D341Med (cell line): ENCODE measurements around the gene SPOCK1.

Experiments
- DNase-seq: peaks from one replicate; pipeline ENCODE4 v3.0.0; 2012; ENCODE audit warnings: low spot score

SPOCK1 gene

DNA sequence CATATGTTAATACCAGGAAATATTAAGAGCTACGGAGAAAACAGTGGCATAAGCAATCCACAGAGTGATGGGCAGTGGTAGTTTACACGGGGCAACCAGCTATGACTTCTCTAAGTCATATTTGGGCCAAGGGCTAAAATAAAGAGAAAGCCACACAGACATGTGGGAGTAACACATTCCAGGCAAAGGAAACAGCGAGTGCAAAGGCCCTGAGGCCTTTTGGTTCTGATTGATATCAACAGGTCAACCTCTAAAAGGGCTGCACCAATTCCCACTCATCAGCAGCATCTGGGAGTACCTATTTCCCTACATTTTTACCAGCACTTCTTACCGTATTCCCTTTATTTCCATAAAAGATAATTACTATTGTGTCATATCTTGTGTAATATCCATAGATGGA is 173.4 kb downstream of the SPOCK1 start:
- no peak for DNase-seq

DNA sequence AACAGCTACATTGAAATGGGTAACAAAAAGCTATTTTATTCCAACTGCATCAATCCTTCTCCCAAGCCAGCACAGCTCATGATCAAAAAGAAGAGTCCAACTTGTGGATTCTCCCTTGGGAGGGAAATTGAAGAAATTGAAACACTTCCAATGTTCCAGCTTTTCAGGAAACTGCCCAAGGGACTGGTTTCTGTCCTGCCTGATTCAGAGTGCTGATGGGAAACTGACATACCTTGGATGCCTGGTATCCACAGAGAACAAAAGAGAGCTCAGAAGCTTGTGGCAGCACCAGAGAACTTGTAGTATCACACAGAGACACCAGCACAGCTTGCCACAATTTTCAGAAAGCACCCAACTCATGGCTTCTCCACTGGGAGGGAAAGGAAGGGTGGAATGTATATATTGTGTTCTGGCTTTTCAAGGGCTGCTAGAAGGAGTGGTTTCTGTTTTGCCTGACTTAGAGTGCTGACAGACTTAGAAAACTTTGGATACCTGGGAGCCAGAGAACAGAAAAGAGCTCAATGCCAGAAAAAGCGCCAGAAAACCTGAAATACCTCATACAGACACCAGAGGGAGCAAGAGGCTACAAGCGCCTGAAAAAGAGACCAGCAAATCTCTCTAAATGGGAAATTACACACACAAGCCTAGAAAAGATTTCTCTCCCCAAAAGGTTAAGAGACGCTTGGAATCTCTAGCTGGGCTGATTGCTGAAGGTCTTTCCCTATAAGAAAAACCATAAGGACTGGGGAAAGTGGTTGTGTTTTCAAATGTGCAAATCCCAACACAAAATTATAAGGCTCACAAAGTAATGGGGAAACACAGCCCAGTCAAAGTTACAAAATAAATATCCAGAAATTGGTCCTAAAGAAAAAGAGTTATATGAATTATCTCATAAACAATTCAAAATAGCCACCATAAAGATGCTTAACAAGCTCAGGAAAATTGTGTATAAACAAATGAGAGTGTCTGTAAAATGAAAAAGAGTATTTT is 178.8 kb downstream of the SPOCK1 start:
- peak; percentile 62 for DNase-seq

DNA sequence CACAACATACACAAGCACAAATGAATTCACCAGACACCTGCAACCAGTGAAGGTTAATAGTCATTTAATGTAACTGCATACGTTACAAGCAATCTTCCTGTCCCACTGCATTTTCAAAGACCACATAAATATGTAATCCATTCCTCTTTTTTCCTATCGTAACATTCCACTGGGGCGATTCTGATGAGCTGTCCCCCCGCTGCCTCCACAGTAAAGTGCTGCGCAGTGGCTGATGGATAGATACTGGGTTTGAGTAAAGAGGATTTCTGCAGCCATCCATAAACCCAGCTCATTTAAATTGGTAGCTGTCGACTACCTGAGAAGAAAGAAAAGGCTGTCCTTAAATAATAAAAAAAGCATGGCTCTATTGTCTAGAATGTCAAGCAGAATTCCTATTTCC is 181.1 kb downstream of the SPOCK1 start:
- DNase-seq: no peak

DNA sequence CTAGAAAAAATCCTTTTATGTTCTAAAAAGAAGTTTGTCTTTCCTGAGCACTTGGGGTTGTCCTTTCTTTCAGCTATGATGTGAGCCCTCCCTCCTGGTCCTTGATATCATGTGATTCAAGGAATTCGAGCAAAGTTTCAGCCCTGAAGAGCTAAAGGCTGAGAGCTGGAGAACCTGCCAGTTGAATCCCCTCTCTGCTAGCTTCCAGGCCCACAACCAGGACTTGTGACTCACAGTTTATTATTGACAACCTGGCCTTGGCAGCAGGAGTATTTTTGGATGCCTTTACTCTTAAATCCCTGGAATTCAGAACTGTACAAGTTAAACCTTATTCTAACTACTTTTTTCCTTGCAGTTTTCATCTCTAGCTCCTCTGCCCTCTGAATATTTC is 182.8 kb downstream of the SPOCK1 start:
- DNase-seq: no peak

DNA sequence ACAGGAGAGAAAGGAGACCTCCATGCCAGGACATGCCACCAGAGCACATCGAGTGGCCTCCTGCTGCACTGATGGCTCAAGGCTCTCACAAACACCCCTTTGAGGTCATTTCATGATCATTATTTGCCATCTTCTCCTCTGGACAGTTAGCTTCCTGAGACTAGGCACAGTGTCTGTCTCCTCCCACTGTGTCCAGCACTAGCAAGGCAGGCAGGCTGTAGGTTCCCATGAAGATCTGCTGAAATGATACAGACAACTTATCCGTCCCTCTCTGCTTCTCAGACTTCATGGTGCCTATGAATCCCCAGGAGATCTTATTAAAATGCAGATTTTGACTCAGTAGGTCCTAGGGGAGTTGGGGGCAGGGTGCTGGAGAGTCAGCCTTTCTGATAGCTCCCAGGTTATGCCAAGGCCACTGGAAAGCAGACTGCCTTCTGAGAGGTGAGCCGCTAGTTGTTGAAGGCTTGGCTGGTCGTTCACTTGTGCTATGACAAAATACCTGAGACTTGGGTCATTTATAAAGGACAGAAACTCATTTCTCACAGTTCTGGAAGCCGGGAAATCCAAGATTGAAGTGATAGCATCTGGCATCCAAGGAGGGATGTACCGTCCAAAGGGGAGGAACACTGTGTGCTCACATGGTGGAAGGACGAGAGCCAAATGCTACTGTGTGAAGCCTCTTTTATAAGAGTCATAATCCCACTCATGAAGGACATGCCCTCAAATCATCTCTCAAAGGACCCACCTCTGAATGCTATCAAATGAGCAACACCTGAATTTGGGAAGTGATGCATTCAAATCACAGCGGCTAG is 183.4 kb downstream of the SPOCK1 start:
- DNase-seq: no peak

DNA sequence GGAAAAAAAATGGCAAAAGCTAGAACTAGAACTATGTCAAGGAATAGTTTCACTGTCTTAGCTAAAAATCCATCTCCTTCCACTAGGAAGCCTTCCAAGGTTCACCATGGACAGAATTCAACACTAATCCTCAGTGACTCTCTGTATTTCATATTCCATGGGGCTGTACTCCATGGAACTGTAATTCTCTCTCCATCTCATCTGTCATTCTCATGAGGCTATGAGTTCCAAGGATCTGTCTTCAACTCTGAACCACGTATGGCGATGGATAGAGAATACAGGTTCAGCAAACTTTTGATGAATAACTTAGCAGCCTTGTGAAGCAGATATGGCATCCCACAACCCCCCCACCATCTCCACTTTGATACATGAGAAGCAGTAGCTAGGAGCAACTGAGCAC is 184.0 kb downstream of the SPOCK1 start:
- no peak for DNase-seq

DNA sequence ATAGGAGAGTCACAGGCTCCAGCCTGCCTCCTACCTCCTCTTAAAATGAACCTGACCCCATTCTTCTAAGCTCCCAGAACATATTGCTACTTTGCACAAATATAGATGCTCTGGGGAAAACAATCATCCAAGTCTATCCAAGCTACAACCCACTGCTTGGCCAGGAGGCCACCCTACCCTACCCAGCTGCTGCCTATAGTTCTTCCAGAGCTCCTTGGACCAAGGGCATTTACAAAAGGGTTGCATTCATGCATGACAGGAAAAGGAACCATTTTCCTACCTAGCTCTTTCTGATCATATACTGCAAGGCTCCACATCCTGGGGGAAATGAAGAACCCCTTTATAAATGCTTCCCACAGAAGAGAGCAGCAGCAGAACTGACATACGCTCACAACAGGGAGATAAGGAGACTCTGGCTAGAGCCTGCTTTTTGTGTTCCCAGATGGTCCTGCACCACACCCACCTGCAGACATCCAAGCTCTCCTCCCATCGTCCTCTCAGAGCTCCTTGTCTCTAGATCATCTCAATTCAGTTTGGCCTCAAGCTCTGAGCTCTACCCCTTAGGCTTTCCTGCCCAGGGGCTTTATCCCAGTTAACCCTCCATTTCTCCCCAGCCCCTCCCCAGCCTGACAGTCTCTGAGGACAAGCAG is 185.5 kb downstream of the SPOCK1 start:
- no peak for DNase-seq

DNA sequence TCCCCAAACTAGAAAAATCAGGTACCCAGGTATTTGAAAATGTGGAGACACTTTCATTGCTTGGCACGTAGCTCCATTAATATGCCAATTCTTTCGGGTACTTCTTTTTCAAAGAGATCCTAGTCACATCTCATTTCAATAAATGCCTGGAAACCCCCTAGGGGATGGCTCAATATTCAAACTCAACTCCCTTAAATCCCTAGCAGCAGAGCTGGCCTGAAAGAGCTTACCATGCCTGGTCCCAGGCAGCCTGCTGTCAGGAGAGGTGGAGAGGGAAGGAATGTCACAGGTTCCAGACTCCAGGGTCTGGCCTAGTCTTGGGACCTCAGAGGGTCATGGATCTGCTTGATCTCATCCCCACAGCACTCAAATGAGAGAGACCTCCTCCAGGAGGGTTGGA is 187.1 kb downstream of the SPOCK1 start:
- DNase-seq: no peak

DNA sequence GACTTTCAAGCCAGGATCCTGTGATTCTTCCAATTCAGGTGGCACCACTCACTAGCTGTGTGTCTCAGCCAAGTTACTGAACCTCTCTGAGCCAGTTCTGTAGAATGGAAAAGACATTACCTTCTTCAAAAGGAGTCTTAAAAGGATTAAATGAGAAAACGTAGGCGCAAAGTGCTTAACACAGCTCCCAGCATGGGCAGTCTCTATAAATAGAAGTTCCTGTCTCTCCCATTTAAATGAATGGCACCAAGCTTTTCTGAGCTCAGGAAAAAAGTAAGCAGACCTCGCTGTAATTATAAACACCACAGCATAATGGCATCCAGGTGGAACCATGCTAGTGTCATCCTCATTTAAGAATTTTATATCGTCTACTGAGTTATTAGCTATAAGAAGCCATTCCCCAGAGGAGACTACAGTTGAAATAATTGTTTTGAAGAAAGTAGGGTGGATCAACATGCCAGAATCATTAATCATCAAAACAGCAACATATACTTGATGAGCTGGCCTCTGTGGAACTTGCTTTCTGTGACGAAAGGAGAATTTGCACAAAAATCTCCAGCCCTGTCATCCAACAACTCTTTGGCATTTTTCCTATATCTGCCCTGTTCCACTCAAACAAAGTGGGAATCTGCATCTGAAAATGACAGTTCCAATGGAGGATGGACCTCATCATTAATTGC is 188.9 kb downstream of the SPOCK1 start:
- no peak for DNase-seq

DNA sequence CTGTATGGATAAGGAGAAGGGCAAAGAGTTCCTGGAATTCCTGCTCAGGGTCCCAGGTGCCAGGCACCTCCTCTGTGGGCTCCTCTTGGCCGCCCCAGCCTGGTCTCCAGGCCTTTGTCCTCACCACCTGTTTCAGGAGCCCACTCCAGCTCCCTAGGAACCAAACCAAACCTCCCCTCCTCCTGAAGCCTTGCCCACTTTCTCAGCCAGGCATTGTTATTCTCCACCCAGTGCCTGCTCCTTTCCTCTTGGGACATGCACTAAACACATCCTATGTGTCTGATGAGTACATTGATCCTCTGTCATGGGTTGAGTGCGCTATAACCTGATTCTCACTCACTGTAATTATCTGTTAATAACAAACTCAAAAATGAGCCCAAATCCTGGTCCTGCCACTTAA is 189.8 kb downstream of the SPOCK1 start:
- DNase-seq: no peak

DNA sequence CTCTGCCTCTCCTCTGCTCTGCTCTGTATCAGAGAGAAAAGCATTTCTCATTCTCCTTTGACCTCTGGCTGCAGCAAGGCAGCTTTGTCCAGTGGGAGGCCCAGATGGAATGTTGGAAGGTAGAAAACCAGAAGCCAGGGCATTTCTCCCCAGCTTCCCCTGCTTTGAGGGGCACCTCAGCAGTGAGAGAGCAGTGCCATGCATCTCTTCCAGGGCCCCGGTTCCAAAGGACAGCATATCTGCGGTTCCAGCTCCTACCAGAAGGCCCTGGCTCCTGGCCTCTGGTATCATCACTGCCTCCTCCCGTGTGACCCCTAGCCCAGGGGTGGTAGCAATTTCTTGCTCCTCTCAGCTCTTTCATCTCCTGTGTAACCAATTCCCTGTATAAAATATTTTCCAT is 190.8 kb downstream of the SPOCK1 start:
- DNase-seq: no peak

DNA sequence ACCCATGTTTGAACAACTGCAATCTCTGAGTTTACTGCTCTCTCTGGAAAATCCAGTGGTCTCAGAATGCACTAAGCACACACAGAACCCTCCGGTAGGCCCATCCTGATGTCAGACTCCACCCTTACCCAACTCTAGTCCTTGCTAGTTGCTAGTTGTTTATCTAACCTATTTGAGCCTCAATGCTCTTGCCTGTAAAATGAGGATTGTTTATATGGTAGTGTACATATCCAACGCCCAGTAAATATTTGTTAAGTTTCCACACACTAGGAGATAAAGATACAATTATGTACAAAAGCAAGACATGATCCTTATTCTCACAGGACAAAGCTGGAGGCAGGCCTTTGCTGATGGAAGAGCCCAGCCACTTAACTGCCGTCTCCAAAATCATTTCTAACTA is 192.2 kb downstream of the SPOCK1 start:
- no peak for DNase-seq

DNA sequence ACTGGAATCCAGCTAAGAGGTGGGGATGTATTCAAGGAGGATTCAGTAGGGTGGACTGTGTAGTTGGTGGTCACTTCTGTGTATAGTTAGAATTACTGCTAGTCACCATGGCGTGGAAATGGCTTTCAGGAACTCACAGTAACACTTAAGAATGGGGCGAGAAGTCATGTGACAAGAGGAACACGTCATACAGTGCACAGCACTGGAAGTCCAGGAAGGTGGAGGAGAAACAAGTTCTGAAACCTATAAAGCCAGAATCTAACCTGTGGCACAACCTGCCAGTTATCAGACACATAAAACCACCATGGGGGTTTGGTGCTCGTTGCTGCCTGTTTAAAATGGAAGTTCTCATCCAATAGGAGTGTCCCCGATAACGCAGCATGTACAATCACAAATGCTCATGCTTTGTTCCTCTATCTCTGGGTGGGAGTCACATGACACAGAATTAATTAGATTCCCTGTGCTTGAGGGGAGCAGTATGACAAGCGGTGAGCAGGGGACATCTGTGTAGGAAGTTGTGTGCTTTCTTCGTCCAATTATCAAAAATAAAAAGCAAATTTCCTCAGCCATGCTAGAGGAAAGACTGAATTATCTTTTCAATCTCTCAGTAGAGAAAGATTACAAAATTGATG is 193.0 kb downstream of the SPOCK1 start:
- DNase-seq: no peak

DNA sequence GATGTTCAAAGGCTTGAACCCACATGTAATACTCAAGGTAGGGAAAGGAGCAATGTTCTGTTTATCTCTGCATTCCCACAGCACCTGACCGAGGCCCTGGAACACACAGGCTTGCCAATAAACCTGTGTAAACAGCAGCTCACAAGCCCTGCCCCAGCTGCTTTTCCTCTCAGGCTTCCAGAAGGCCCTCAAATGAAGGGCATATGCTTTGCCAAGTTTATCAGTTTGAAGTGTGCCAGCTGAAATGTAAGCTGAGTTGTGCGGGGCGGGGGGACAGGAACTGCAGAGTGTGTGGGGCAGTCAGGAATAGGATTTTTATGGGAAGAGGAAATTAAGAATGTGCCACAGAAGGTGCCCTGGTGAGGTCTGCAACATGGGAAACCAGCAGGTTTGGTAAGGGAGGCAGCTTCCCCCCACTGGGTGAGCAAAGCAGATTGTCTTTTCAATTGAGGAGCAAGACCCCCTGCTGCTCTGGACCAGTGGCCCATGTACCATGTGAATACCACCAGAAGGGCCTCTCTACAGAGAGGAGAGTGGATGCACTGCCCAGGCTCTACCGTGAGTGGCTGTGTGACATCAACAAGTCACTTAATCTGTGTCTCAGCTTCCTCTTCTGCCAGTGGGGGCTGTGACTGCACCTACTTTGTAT is 194.8 kb downstream of the SPOCK1 start:
- no peak for DNase-seq

DNA sequence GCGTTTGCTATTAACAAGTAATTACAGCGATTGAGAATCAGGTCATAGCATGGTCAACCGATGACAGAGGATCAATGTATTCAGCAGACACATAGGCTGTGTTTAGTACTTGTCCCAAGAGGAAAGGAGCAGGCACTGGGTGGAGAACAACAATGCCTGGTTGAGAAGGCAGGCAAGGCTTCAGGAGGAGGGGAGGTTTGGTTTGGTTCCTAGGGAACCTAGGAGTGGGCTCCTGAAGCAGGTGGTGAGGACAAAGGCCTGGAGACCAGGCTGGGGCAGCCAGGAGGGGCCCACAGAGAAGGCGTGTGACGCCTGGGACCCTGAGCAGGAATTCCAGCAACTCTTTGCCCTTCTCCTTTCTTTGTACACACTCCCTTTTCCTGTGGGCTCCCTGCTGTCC is 195.6 kb downstream of the SPOCK1 start:
- no peak for DNase-seq

DNA sequence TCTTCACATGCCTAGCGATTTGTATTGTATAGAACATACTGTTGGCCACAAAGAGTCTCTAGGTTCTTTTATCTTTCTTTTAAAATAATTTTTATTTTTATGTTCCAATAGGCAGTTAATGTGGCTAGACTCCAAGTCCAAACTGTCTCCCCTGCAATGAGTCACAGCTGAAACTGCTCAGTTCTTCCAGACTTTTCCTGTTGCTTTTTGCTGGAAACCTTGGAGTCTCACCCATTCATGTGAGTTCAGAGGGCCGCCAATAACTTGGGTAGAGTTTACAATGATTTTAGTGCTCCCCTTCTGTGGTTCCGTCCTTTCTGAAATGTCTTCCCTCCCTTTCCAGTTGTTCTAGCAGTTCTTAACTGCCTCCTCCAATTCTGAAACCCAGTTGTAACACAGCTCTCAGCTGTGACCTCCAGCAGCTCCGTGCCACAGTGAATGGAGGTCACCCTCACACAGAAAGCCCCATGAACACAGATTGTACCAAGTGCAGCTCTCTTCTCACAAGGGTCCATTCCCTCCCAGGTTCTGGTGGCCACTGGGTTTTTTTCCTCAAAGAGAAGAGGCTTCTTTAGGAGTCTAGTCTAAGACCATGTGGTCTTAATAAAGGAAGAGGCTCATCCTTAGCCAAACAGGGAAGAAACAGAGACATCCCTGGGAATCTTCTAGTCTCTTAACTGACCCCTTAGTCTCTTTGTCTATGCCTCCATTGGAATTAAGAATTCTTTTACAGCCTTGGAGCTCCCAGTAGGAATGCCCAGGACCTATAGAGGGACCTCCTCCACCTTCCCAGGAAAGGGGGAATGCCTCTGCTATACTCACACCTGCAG is 198.5 kb downstream of the SPOCK1 start:
- no peak for DNase-seq

DNA sequence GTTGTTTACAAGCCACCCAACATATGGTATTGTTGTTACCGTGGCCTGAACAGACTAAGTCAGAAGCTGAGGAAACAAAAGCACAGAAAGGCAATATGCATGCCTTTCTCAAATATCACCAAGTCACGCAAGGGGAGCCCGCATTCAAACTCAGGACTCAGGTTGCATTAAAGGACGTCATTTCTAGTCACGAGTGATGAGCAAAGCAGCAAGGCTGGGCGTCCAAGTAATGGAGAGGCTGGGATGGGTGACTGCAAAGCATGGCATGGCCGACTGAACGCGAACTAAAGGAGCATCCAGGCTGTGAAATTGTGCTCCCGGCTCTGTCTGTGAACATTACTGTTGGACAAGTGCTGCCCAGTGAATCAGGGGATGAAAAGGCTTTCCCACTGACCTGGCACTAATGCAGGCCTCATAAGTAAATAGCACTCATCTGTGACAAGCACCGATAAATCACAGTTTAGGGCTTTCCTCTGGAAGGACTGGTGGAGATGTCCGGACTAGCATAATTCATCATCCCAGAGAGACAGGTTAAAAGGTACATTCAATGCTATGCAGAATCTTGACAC is 202.8 kb downstream of the SPOCK1 start:
- DNase-seq: no peak

DNA sequence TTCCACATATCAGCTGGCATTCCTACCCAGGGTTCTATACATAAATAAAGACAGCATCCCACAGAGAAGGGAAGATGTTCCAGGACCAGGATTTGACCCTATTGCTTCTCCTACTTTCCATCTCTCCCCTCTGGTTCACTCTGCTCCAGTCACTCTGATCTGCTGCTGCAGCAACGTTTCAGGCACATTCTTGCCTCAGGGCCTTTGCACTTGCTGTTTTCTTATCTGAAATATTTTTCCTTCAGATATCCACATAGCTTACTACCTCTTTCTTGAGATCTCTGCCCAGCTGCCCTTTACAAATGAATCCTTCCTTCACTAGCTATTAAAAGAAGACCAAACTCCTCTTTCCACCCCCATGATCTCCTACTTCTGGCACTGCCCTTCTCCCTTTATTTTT is 204.5 kb downstream of the SPOCK1 start:
- DNase-seq: no peak

DNA sequence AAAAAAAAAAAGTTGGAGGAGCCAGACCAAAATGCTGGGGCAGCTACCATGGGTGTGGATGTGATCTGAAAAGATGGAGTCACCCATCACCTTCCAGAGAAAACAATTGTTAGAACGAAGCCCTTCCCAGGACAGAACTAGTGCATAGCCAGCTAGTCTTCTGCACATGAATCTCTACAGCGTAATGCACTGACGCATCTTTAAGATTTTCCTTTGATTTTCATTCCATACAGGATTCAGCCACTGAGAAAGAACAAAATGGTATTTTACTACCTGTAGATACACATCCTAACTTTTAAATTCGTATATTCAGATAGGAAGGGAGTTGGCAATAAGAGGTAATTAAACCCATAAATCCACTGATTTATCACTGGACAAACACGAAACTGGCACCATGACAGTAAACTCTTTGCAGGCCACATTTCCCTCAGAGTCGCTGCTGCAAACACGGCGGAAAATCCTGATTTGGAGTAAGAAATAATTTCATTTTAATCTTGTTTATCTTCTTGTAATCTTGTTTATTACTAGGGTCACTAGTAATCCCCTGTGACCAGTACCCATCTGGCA is 206.6 kb downstream of the SPOCK1 start:
- DNase-seq: no peak
